Glutamatergic neuron (in vitro differentiated cells): ENCODE results near the gene PHLPP1. TPM values are rescaled to one million over a fixed set of nuclear protein-coding genes. Genes with fewer than 3 reads are reported as not detected.

Experiments
- DNase-seq: peaks from one replicate; pipeline ENCODE4 v3.0.0; 2022
- H3K27ac Mint-ChIP-seq: one replicate; pipeline ENCODE4 v1.8.0; 2020; ENCODE audit warnings: mild to moderate bottlenecking, mixed read lengths, inconsistent platforms; ENCODE audit not compliant: unreplicated experiment
- H3K27me3 Mint-ChIP-seq: one replicate; pipeline ENCODE4 v1.8.0; 2020; ENCODE audit warnings: mild to moderate bottlenecking, moderate library complexity, mixed read lengths, inconsistent platforms; ENCODE audit not compliant: unreplicated experiment
- H3K36me3 Mint-ChIP-seq: one replicate; pipeline ENCODE4 v1.8.0; 2020; ENCODE audit warnings: mild to moderate bottlenecking, mixed read lengths, inconsistent platforms; ENCODE audit not compliant: unreplicated experiment
- H3K4me1 Mint-ChIP-seq: one replicate; pipeline ENCODE4 v1.8.0; 2020; ENCODE audit warnings: mild to moderate bottlenecking, low read depth, mixed read lengths, inconsistent platforms; ENCODE audit not compliant: unreplicated experiment
- H3K4me3 Mint-ChIP-seq: one replicate; pipeline ENCODE4 v1.8.0; 2020; ENCODE audit warnings: mild to moderate bottlenecking, mixed read lengths, inconsistent platforms; ENCODE audit not compliant: unreplicated experiment
- H3K9me3 Mint-ChIP-seq: one replicate; pipeline ENCODE4 v1.8.0; 2020; ENCODE audit warnings: mild to moderate bottlenecking, moderate library complexity, mixed read lengths, inconsistent platforms; ENCODE audit not compliant: unreplicated experiment
- total RNA-seq: library from RNA; stranded (reverse); fragmentation: NEBNext Ultra II Directional; extraction: Animal tissue kit (Norgen Biotek cat#: 25700); gene quantifications from one replicate; pipeline ENCODE4 v1.2.1, GENCODE V29; 2021; ENCODE audit not compliant: unreplicated experiment
- TF ChIP-seq, protein P1 (sequence below): fragments of 200-600 bp; sonication (generic); IDR thresholded peaks from one replicate; pipeline ENCODE4 v1.5.0; 2021; ENCODE audit not compliant: partially characterized antibody, unreplicated experiment

Gene PHLPP1
- total RNA-seq, 1 donor from 2014 or later, result 14.0 TPM

- Mint-ChIP-seq H3K36me3 (no peaks in the 10 kb centered on the region), H3K27me3 (peaks cover 5% of the 10 kb centered on the region), H3K9me3 (peaks cover 9% of the 10 kb centered on the region), H3K4me1 (peaks cover 53% of the 10 kb centered on the region), H3K27ac (peak overlapping the region; percentile 71), H3K4me3 (peak overlapping the region; percentile 39)
- TF ChIP-seq, protein P1, sequence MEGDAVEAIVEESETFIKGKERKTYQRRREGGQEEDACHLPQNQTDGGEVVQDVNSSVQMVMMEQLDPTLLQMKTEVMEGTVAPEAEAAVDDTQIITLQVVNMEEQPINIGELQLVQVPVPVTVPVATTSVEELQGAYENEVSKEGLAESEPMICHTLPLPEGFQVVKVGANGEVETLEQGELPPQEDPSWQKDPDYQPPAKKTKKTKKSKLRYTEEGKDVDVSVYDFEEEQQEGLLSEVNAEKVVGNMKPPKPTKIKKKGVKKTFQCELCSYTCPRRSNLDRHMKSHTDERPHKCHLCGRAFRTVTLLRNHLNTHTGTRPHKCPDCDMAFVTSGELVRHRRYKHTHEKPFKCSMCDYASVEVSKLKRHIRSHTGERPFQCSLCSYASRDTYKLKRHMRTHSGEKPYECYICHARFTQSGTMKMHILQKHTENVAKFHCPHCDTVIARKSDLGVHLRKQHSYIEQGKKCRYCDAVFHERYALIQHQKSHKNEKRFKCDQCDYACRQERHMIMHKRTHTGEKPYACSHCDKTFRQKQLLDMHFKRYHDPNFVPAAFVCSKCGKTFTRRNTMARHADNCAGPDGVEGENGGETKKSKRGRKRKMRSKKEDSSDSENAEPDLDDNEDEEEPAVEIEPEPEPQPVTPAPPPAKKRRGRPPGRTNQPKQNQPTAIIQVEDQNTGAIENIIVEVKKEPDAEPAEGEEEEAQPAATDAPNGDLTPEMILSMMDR, result no peak
- DNase-seq, result no peak
Observed at GRCh38 chr18:62721839-62722795, 6.8 kb downstream of the PHLPP1 start.

DNA sequence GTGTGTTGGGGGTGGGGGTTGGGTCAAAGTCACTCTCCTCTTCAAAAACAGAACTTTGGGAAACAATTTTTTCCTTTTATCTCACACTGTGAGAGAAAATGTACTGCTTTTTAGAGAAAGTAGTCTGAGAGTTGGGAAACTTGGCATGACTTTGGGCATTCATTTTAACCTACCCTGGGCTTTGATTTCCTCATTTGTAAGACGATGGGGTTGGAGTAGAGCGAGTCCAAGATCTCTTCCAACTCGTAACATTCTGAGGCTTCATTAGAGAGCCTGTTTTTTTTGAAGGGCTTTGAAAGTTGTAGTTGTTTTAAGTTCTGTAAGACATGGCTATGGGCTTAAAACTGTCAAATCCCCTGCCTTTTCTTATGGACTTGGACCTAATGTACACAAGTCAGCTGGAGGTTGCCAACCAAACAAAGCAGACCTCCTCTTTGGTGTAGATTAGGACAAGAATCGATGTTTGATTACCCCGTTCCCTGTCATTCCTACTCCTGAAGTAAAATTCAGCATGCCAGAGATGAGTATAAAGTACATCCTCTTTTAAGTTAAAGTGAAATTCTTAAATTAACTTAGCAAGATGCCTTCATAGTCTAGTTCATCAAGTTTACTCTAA lies 8.4 kb downstream of the PHLPP1 start:
- H3K4me1 Mint-ChIP-seq, result peaks cover 48% of the 10 kb centered on the region
- H3K4me3 Mint-ChIP-seq, result no peak overlapping the region
- no peaks in the 10 kb centered on the region for H3K9me3 Mint-ChIP-seq
- DNase-seq, result no peak
- no peaks in the 10 kb centered on the region for H3K27me3 Mint-ChIP-seq
- no peaks in the 10 kb centered on the region for H3K36me3 Mint-ChIP-seq
- TF ChIP-seq, protein P1, result no peak
- H3K27ac Mint-ChIP-seq, result no peak overlapping the region

GRCh38 chr18:62725896-62726295 lies 10.6 kb downstream of the PHLPP1 start:
- peaks cover 3% of the 10 kb centered on the region for H3K27me3 Mint-ChIP-seq
- H3K27ac Mint-ChIP-seq, result no peak overlapping the region
- DNase-seq, result no peak
- H3K9me3 Mint-ChIP-seq, result no peaks in the 10 kb centered on the region
- H3K4me3 Mint-ChIP-seq, result no peak overlapping the region
- TF ChIP-seq, protein P1, result no peak
- peaks cover 34% of the 10 kb centered on the region for H3K4me1 Mint-ChIP-seq
- no peaks in the 10 kb centered on the region for H3K36me3 Mint-ChIP-seq

GRCh38 chr18:62728254-62728653 lies 12.9 kb downstream of the PHLPP1 start:
- peaks cover 20% of the 10 kb centered on the region for H3K4me1 Mint-ChIP-seq

More at GRCh38 chr18:62728254-62728653, 12.9 kb downstream of the PHLPP1 start:
- H3K9me3 Mint-ChIP-seq, result no peaks in the 10 kb centered on the region
- no peak for DNase-seq
- no peak overlapping the region for H3K4me3 Mint-ChIP-seq
- H3K27me3 Mint-ChIP-seq, result peaks cover 3% of the 10 kb centered on the region
- H3K36me3 Mint-ChIP-seq, result peaks cover 17% of the 10 kb centered on the region
- H3K27ac Mint-ChIP-seq, result no peak overlapping the region
- TF ChIP-seq, protein P1, result no peak
